ENCODE results near the gene LGI2.
A peak's percentile ranks its signal among the peaks of the same experiment; 100 is the strongest.

Gene LGI2

DNA sequence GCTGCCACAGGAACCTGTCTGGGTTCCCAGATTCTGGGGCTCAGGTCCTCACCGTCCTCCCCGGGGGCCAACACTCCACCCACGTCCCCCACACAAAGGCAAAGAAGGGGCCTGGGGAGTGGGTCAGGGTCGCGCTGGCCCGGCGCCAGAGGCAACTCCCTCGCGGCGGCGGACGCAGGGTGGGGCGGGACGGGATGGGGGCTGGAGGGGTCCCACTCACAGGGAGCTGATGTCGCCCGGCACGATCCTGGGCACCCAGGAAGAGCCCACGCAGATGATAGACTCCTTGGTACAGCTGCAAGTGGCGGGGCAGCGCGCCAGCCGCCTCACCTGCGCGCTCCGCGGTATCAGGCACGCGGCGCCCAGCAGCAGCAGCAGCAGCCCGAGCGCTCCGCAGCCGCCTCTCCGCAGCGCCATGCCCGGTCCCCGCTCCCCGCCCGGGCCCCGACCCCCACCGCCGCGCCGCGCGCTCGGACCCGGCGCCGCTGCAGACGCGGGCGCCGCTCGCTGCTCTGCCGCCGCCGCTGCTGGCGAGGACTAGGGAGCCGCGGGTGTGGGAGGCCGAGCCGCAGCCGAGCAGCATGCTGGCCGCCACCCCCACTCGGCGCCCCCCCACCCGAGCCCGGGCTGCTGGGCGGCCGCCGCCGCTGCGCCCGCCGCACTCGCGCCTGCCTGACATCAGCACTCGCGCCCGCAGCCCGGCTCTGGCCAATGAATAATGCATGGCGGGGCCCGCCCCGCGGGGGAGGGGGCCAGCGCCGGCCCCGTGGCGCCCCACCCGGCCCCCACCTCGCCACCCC, at the start of gene LGI2:
LGI2 (minus strand) TSS at position 670 of the 800 bp plus-strand sequence; CDS start at position 417, 253 bp downstream.
- DNase-seq (ENCODE audit: insufficient read length, low spot score) (peak; percentile 63), FAIRE-seq (no peak)
- TF ChIP-seq, protein P1, sequence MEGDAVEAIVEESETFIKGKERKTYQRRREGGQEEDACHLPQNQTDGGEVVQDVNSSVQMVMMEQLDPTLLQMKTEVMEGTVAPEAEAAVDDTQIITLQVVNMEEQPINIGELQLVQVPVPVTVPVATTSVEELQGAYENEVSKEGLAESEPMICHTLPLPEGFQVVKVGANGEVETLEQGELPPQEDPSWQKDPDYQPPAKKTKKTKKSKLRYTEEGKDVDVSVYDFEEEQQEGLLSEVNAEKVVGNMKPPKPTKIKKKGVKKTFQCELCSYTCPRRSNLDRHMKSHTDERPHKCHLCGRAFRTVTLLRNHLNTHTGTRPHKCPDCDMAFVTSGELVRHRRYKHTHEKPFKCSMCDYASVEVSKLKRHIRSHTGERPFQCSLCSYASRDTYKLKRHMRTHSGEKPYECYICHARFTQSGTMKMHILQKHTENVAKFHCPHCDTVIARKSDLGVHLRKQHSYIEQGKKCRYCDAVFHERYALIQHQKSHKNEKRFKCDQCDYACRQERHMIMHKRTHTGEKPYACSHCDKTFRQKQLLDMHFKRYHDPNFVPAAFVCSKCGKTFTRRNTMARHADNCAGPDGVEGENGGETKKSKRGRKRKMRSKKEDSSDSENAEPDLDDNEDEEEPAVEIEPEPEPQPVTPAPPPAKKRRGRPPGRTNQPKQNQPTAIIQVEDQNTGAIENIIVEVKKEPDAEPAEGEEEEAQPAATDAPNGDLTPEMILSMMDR (IDR thresholded peaks at IDR 0.05; ENCODE audit: insufficient read depth, missing control alignments) = no peak

DNA sequence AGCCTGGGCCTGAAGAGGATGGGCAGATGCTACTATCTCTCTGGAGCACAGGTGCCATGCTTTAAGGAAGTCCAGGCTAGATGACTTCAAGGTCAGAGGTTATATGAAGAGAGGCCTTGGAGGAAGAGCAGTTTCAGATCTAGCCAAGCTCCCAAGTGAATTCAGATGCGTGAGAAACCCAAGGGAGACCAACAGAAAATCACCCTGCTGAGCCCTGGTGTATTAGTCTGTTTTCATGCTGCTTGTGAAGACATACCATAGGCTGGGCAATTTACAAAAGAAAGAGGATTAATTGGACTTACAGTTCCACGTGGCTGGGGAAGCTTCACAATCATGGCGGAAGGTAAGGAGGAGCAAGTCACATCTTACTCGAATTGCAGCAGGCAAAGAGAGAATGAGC, 47.8 kb upstream of the LGI2 start:
- FAIRE-seq (no peak), DNase-seq (ENCODE audit: insufficient read length, low spot score) (no peak)
- TF ChIP-seq, protein P1 (IDR thresholded peaks at IDR 0.05; ENCODE audit: insufficient read depth, missing control alignments) = no peak

GRCh38 chr4:25076625-25077398, 46.1 kb upstream of the LGI2 start:
- DNase-seq (ENCODE audit: insufficient read length, low spot score) (no peak), FAIRE-seq (no peak)
- TF ChIP-seq, protein P1 (IDR thresholded peaks at IDR 0.05; ENCODE audit: insufficient read depth, missing control alignments) = no peak

DNA sequence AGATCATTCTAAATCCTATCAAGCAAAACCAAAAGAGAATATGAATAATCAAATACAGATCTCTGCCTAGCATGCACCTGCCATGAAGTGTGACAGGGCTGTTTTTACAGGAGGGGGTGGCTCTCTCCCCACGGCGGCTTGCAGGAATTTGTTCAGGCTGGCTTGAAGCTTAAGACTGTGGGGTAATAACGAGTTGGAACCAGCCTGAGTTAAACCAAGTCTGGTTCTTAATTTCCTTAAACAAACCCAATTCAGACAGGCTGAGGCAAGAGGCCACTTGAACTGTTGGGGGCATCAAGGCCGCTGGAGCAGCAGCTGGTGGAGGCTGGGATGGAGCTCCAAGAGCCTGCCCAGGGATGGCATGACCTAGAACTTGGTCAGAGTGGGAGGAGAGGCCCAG, 45.1 kb upstream of the LGI2 start:
- TF ChIP-seq, protein P1 (IDR thresholded peaks at IDR 0.05; ENCODE audit: insufficient read depth, missing control alignments) = no peak
- DNase-seq (ENCODE audit: insufficient read length, low spot score) (no peak), FAIRE-seq (no peak)

- FAIRE-seq (no peak), DNase-seq (ENCODE audit: insufficient read length, low spot score) (no peak)
- TF ChIP-seq, protein P1 (IDR thresholded peaks at IDR 0.05; ENCODE audit: insufficient read depth, missing control alignments) = no peak
Observed at GRCh38 chr4:25075129-25075528, 44.4 kb upstream of the LGI2 start.

- DNase-seq (ENCODE audit: insufficient read length, low spot score) = no peak
- TF ChIP-seq, protein P1 (IDR thresholded peaks at IDR 0.05; ENCODE audit: insufficient read depth, missing control alignments) = no peak
- FAIRE-seq = no peak
Observed at GRCh38 chr4:25070545-25070944, 39.8 kb upstream of the LGI2 start.
